ENCODE data around the gene TMEM94.
A peak's percentile ranks its signal among the peaks of the same experiment; 100 is the strongest.
"Not testable (repeated sequence)": the region's sequence is repeated elsewhere in the genome, so short reads cannot be mapped to it uniquely, and the experiment has no call there.

Gene TMEM94

DNA sequence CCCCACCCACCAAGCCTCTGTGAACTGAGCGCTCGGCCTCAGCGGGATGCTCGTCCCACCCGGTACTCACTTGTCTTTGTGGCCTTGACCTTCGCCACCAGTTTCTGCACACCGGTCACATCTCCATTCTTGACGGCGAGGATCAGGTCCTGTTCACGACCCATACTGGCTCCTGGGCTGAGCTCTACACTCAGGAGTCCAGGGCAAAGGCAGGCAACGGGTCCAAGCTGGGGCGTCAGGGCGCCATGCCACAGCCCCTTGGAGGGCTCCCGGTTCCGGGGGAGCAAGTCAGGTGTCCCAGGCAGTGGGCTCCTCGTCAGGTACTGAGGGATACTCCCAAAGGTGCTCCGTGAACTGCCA is 57.2 kb downstream of the TMEM94 start:
- DNase-seq, result no peak

DNA sequence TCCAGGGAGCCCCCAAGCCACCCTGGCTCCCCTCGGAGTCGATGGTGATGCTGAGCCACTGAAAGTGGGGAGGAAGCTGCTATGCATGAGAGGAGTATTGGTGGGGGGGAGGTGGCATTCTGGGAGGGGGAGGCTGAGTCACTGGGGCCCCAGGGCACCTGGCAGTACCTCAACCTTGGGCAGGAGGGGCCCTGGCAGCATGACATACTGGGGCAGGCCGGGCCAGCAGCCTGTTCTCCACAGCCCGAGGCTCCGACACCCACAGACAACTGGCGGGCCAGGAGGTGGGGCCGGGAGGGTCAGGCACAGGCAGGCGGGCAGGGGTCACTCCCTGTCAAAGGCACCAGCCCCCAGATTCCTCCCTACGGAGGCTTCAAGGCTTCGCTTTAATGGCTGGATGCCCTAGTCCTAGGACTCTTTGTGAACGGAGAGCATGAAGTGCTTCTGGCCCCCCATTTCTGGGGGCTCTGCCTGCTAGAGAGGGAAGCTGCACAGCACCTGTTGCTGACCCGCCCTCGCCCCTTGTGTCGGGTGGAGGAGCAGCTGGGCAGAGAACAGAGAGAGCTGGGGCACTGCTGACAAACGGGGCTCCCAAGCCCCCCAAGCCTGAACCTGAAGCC is 58.0 kb downstream of the TMEM94 start:
- no peak for DNase-seq

DNA sequence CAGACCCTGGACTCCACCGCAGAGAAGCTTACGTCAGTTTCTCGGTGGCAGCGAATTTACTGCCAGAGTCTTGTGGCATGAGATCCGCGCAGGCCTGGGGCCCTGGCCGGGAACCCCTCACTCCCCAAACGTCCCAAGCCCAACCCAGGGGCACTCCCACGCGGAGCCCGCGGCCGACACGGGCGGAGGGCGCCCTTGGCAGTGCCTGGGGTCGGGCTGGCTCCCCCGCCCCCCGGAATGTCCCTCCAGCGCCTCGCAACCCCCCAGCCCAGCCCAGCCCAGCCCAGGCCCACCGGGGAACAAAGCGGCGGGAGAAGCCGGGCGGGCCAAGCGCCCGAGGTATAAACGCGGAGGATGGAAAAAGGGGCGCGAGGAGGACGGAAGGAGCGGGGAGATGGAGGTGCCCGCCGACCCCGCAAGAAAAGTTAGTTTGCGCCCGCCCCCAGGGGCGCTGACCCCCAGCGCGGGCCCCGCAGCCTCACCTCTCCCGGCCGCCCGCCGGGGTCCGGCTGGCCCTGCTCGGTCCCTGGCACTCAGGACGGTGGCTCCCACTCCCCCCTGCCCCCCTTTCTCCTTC is 58.6 kb downstream of the TMEM94 start:
- no peak for DNase-seq

DNA sequence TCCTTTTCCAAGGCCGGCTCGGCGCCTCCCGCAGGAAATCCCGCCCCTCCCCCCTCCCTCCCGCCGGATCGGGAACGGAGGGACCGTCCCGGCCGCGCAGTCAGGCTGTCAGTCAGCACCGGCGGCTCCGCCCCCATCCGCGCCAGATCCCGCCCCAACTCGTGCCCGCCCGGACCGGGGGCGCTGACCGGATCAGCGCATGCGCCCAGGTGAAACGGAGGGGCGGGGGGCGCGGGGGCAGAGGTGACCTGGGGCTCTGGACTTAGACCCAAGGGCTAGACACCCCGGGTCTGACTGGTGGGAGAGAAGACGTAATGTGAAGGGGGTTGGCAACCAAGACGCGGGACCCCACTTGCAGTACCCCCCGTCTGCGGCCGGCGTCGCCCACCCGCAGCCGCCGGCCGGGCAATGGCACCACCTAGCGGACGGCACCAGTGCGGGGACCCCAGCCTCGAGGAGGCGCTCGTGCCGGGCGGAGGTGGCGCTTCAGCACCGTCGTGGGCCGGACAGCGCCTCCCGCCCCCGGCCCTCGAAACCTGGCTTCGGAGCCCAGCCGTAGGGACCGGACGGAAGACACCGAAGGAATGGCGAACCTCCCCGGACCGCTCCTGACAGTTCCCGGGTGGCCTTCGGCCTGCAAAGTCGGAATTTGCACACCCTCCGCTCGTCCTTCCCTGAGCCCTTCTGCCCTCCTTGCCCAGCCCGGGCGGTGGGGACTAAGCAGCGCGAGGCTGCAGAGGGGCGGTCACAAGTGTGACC is 59.2 kb downstream of the TMEM94 start, which contains the start of gene CASKIN2:
TSS of gene CASKIN2 (minus strand) at position 42 of the 759 bp plus-strand sequence. CDS start 1,733 bp downstream, outside the sequence.
- DNase-seq, result peak; percentile 87

DNA sequence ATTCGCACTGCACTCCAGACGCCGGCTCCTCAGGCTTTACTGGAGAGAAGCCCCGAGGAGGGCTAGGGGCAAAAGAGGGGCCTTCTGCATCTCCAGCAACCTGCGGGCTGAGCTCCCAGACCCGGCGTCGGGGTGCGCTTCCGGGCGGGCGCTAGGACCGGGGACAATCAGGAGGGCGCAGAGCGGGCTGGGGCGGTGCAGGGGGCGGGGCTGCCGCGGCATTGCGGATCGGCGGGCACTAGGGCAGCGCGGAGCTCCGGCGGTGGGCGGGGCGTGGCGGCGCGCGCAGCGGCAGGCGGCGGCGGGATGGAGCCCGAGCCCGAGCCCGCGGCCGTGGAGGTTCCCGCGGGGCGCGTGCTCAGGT is 59.8 kb downstream of the TMEM94 start, which contains the start of gene TSEN54:
TSS of gene TSEN54 (plus strand) at position 274 of the 364 bp plus-strand sequence. CDS start at position 307, 33 bp downstream.
- peak; percentile 96 for DNase-seq

DNA sequence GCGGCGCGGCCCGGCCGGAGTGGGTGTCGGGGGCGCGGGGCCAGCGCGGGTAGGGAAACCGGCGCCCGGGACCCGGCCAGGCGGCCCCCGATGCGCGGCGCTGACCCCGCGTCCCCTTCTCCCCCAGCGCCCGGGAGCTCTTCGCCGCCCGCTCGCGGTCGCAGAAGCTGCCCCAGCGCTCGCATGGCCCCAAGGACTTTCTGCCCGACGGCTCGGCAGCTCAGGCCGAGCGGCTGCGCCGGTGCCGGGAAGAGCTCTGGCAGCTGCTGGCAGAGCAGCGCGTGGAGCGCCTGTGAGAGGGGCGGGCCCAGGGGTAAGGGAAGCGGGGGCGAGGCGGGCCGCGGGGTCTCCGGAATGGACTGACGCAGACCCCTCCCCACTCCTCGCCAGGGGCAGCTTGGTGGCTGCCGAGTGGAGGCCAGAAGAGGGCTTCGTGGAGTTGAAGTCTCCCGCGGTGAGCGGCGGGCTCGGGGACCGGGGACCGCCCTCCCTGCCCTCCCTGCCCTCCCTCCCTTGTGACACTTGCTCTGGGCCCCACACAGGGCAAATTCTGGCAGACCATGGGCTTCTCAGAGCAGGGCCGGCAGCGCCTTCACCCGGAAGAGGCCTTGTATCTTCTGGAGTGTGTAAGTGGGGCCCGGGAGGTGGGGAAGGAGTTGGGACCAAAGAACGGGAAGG is 60.3 kb downstream of the TMEM94 start:
- peak; percentile 26 for DNase-seq

DNA sequence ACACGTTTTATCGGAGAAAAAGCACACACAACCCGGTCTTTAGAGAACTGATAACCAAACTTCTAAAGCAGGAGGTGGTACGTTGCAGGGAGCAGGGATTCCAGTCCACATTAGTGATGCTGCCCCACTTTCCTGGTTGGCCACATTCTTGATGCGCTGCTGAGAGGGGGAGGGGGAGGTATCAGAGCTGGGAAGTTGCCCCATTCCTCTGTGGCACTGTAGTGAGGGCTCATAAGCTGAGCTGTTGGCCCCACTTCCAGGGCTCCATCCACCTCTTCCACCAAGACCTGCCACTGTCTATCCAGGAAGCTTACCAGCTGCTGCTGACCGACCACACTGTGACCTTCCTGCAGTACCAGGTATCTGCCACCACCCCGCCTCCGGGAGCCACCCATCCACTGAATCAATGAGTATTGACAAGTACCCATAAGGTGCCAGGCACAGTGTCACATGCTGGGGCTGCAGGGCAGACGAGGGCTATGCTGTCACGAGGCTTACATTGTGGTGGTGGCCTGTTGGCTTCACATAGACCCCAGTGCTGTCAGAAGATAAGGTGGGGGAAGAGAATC is 60.9 kb downstream of the TMEM94 start:
- DNase-seq, result peak; percentile 44

DNA sequence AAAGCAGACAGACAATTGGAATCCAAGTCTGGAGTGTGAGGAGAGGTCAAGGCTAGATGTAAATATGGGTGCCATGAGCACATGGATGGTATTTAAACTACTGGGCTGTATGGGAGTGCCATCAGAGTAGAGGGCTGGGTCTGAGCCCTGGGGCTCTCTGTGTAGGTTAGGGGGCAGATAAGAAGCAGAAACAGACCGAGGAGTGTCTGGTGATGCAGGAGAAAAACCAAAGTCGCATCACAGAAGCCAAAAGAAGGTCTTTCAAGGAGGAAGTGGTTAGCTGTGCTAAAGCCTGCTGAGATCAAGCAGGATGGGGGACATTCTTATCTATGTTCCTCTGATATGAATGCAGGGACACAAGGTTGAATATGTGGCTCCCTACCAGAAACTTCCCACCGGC is 61.8 kb downstream of the TMEM94 start:
- DNase-seq, result peak; percentile 45

DNA sequence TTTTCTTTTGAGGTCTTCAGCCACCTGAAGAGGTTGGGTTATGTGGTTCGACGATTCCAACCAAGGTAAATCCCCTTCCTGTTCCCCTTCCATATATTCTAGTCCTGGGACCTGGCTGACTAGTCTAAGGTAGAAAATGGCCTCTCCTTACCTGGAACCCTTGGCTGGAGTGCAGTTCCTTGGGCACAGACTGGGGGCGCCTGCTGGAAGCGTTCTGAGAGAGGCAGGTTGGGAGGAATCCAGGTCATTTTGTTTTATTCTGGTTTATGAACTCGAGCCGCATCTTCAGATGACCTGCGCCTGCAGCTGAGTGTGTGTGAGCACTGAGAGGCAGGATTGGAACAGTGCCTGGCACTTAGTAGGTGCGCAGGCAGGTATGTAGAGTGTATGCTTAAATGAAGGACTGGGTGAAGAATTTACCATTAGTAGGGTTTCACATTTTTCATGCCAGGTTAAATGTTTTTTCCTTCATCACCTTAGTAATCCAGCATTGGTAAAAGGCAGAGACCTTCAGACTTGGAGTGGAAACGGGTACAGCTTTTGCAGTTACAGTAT is 62.6 kb downstream of the TMEM94 start:
- DNase-seq, result no peak

DNA sequence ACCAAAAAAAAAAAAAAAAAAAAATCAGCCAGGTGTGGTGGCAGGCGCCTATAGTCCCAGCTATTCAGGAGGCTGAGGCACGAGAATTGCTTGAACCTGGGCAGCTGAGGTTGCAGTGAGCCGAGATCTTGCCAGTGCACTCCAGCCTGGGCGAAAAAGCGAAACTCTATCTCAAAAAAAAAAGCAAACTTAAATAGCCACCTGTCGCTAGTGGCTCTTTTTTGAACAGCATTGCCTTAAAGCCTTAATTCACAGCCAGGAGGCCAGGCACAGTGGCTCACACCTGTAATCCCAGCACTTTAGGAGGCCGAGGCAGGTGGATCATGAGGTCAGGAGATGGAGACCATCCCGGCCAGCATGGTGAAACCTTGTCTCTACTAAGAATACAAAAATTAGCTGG is 64.0 kb downstream of the TMEM94 start:
- DNase-seq, result not testable (repeated sequence)

DNA sequence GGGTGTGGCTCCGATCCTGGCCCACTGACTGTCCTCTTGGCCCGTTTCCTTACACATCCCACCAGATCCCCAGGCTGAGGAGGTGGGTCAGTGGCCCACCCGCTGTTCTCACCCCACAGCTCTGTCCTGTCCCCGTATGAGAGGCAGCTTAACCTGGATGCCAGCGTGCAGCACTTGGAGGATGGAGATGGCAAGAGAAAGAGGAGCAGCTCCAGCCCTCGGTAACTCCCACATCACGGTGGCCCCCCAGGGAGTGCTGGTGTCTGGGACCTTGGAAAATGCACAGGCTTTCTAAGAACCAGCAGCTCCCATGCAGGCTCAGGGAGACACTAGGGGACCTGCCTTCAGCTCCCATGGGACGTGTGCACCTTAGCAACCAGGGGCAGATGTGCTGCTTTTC is 64.9 kb downstream of the TMEM94 start:
- no peak for DNase-seq

DNA sequence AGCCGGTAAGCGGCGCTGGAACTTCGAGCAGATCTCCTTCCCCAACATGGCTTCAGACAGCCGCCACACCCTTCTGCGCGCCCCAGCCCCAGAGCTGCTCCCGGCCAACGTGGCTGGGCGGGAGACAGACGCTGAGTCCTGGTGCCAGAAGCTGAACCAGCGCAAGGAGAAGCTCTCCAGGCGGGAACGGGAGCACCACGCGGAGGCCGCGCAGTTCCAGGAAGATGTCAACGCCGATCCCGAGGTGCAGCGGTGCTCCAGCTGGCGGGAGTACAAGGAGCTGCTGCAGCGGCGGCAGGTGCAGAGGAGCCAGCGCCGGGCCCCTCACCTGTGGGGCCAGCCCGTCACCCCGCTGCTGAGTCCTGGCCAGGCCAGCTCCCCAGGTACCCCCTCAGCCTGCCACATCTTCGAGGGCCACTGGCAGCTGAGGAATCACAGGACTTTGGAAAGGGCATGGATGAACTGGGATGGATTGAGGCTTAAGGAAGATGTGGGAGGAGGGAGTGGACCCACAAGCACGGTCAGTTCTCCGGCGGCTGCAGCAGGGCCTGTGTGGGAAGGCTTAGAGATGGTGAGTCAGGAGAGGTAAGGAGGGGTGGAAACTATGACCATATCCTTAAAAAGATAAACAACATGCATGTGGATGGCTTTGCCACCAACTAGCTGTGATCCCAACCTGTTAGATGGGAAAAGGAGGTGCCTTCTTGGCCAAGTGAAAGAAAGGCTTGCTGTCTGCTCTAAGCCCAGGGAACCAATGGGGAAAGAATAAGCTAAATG is 65.7 kb downstream of the TMEM94 start:
- no peak for DNase-seq

DNA sequence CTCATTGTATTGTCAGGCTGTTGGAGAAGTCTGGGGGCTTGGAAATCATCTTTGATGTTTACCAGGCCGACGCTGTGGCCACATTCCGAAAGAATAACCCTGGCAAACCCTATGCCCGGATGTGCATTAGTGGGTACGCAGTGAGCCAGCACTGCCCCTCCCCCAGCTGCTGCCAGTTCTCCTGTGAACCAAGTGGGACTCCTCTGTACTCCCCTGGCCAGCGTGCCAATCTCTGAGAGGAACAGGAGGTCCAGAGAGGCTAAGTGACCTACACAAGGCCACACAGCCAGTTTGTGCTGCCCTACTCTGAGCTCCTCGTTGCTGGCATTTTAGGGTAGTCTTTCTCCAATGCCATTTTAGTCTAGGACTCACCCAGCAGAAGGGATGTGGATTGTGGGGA is 67.2 kb downstream of the TMEM94 start:
- DNase-seq, result no peak

DNA sequence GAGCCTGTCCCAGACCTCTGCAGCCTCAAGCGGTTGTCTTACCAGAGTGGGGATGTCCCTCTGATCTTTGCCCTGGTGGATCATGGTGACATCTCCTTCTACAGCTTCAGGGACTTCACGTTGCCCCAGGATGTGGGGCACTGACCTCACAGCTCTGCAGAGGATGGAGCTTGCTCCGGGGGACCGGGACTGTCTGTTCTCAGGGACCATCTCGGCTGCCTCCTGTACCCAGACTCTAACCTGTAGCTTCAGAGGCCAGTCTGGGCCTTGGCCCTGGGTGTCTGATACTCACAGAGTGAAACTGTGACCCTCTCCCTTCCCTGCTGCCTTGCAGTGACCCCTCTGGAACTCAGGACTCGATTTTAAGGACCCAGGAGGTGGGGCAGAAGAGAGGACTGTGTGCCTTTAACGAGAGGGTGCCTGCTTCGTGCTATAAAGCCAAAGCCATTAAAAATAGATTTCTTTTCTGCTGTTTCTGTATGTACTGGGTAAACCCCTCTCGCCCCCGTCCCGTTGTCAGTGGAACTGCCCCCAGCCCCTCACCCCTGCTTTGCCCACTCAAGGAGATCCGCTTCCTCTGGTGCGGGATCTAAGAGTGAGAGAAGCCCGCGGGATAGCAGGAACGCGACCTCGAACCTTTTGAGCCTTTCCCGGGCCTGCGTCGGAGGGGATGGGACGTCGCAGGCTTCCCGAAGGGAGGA is 68.0 kb downstream of the TMEM94 start:
- DNase-seq, result no peak

DNA sequence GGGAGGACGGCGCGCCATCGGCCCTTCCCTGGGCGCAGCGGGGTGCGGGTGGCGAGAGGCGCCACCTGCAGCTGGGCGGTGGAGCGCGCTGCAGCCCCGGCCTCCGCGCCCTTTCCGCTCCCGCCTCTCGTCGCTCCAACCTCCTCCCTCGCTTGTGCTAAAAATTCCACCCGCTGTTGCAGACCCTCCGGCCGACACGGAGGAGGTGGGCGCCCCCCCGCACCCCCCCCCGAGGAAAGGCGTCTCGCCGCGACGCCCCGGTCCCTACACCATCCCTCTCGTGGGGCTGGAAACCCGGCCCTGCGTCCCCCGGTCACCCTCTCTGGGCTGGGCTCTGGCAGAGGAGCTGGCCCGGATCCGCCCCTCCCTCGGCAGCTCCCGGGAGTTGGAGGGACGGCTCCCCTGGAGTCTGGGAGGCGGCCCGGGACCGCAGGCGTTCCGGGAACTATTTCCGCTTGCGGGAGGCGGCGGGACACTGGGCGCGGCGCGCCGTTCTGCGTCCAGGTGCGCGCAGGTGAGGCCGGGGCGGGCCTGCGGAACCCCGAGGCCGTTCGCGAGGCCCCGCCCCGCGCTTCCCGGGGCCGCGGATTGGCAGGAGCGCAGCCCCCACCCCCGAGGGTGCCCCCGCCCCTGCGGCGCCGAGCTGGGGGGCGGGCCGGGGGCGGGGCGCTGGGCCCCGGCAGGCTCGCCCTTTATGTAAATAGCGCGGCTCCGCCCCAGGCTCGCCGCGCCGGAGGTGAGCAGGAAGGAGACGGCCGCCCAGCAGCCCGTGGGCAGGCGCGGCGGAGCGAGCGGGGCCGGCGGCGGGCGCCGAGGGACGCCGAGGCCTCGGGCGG is 68.8 kb downstream of the TMEM94 start, which contains the start of gene LLGL2:
TSS of gene LLGL2 (plus strand) at position 728 of the 836 bp plus-strand sequence. CDS start 17,730 bp downstream, outside the sequence.
- DNase-seq, result peak; percentile 76

DNA sequence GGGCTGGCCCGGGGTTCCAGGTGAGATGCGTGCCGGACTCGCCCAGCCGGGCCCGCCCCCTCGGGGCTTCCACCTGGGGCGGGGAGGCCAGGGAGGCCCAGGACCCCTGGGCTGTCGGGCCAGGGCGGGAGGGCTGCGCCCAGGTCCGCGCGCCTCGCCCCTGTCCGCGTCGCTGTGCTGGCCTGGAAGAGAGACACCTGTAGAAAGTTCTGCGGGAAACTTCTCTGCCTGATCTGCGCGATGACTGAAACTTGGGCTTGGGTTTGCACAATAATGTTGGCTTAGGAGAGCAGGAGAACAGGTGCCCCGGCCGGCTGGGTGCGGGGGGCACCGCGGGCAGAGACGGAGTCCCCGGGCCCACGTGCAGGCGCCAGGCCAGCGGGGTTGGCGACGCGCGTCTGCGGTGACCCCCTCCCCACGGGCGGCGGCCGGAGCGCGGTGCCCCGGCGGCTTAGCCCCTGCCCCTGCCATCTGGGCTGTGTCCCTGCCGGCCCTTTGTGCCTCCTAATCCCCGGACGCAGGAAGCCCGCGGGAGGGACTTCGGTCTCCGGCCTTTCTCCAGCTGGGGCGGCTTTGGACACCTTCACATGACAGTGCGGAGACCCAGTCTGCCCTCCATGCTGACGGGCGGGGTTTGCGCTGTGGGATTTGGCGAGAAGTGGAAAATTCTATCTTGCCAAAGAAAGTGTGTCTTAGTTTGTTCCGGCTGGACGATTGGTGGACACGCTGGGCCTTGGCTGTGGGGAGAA is 69.5 kb downstream of the TMEM94 start:
- DNase-seq, result no peak

DNA sequence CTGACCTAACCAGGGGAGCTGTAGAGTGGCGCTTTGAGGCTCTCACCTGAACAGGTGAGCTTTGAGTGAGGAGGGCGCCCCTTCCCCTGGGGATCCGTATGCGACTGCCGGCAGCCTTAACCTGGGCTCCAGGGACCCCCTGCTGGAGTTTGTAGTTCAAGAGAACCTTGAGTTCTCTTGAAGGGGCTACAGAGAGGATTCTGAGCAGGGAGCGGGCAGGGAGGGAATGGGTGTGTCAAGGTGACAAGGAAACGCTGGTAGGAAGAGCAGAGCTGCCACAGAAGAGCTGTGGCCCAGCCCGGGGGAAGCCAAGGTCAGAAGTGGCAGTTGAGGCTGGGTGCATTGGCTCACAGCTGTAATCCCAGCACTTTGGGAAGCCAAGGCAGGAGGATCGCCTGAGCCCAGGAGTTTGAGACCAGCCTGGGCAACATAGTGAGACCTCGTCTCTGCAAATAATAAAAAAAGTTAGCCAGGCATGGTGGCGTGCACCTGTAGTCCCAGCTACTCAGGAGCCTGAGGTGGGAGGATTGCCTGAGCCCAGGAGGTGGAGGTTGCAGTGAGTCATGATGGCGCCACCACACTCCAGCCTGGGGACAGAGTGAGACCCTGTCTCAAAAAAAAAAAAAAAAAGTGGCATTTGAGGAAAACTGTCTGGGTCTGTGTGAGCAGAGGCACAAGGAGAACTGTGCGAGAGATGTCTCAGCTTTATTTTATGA is 70.3 kb downstream of the TMEM94 start:
- no peak for DNase-seq

DNA sequence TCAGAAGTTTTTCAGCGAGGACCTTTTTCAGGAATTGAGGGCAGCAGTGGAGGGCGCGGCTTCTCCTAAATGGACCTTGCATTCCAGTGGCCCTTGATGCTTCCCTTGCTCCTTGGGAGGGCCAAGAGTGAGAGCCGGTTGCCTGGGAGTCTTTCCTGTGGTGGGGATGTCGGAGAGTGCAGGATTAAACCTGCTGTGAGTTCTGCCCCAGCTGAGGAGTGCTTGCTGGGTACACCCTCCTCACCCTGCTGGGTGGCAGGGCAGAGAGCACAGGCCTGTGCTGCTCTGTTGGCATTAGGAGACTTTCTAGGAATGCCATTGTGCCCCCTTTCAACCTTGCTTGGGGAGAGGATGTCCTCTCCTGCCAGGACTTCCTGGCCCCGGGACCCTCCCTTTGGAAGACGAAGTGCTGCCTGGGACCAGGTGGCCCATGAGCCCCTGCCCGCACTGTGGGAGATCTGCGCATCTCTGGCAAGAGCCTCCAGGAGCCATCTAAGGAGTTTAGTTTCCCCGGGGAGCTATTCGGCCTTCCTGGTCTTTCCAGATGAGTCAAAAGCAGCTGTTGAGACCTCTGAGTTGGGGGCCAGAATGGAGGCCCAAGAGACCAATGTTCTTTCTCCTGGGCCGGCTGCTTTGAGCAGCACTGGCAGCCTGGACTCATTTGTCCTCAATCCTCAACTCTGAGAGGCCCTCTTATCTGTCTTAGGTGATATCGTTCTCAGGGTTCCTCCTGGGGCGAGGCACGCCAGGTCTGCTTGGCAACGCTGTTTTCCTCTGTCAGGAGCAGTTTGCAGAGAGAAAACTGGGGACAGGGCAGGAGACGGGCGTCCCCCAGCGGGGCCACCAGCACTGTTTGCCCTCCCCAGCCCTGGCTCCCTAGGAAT is 74.6 kb downstream of the TMEM94 start:
- no peak for DNase-seq
